Lower leg skin (tissue), 3 donors: ENCODE measurements around the gene APOL6.

ENCODE experiments used
- CTCF ChIP-seq, 3 donors: fragments of 450-650 bp; IDR thresholded peaks; one replicate each; pipeline ENCODE4 v1.5.1; 2016; ENCODE audit warnings: antibody characterized with exemption in 3 of 3, mild to moderate bottlenecking in 3 of 3, moderate library complexity in 2 of 3
- POLR2A ChIP-seq, 2 donors: fragments of 450-650 bp; IDR thresholded peaks; one replicate each; pipeline ENCODE4 v1.6.1; 2016 to 2017; ENCODE audit warnings: antibody characterized with exemption in 2 of 2, mild to moderate bottlenecking in 1 of 2, moderate library complexity in 1 of 2

GRCh38 chr22:35663371-35663770 is 15.1 kb downstream of the APOL6 start:
- TF ChIP-seq CTCF (IDR thresholded peaks at IDR 0.05) (no peak), POLR2A (IDR thresholded peaks at IDR 0.05) (no peak)
